Heart left ventricle (tissue), 16 donors: ENCODE results near the gene OPCML. TPM values are rescaled to one million over a fixed set of nuclear protein-coding genes. Genes with fewer than 3 reads are reported as not detected.

ENCODE experiments used
- ATAC-seq, 4 donors: fragments of 200-7000 bp; cut with Tn5 transposase; one replicate each; pipeline ENCODE4 v1.9.1; 2020 to 2022; ENCODE audit warnings: moderate library complexity in 4 of 4, mild to moderate bottlenecking in 3 of 4, moderate number of reproducible peaks in 1 of 4
- DNase-seq, 5 donors: peaks; one replicate each; pipeline ENCODE4 v3.0.0-alpha.2; 2020
- H3K27ac ChIP-seq, 12 donors: fragments of 200-600 bp; sonication (generic) in 4 of 12; one replicate each; pipeline versions ENCODE4 v1.5.0 to v1.8.0; 2016 to 2022; ENCODE audit warnings: mild to moderate bottlenecking in 2 of 12
- H3K27me3 ChIP-seq, 9 donors: fragments of 200-600 bp; sonication (generic) in 2 of 9; one replicate each; pipeline versions ENCODE4 v1.5.1 to v1.8.0; 2016 to 2022; ENCODE audit warnings: mild to moderate bottlenecking in 3 of 9
- H3K36me3 ChIP-seq, 9 donors: fragments of 200-600 bp; sonication (generic) in 2 of 9; one replicate each; pipeline versions ENCODE4 v1.5.0 to v1.8.0; 2018 to 2022; ENCODE audit warnings: mild to moderate bottlenecking in 2 of 9
- H3K4me1 ChIP-seq, 12 donors: fragments of 200-600 bp; sonication (generic) in 4 of 12; one replicate each; pipeline versions ENCODE4 v1.5.0 to v1.8.0; 2016 to 2022; ENCODE audit warnings: mild to moderate bottlenecking in 3 of 12
- H3K4me3 ChIP-seq, 12 donors: fragments of 200-600 bp; sonication (generic) in 4 of 12; one replicate each; pipeline versions ENCODE4 v1.5.0 to v1.8.0; 2017 to 2022; ENCODE audit warnings: mild to moderate bottlenecking in 9 of 12, moderate library complexity in 4 of 12
- H3K9me3 ChIP-seq, 12 donors: fragments of 200-600 bp; sonication (generic) in 4 of 12; one replicate each; pipeline versions ENCODE4 v1.5.0 to v1.8.0; 2016 to 2022; ENCODE audit warnings: mild to moderate bottlenecking in 1 of 12
- POLR2A ChIP-seq, 2 donors: fragments of 450-650 bp; IDR thresholded peaks; one replicate each; pipeline ENCODE4 v1.6.1; 2017; ENCODE audit warnings: antibody characterized with exemption in 2 of 2, mild to moderate bottlenecking in 2 of 2, moderate library complexity in 2 of 2
- WGBS, 4 donors: extraction: QIAGEN DNeasy Blood & Tissue Kit in 2 of 4; methylation state at CpG; one replicate each; pipeline versions ENCODE4 v1.1.5 to v1.1.7; 2013 to 2018; 5-methylcytosine and 5-hydroxymethylcytosine counted together
- intact Hi-C, 10 donors: fragments of 100-400 bp; cut with DNase I; formaldehyde crosslinking; loops; one replicate each; pipeline versions ENCODE4 v1.11.1 to v1.14.2; 2022
- polyA plus RNA-seq, 2 donors: library from polyadenylated mRNA; stranded (reverse); fragments of 200-250 nt; gene quantifications; one replicate each; pipeline ENCODE4 v1.2.3, GENCODE V29; 2013
- total RNA-seq, 9 donors: library from RNA; depleted of rRNA in 2 of 9; stranded (reverse); fragments of >200 nt in 2 of 9; fragmentation: NEBNext Ultra II Directional in 3 of 9; extraction: Animal tissue kit (Norgen Biotek cat#: 25700) in 3 of 9; gene quantifications; one replicate each; pipeline versions ENCODE4 v1.1.0 to v1.2.4, GENCODE V29; 2016 to 2023
- TF ChIP-seq, protein P1 (sequence below), 12 donors: fragments of 200-600 bp; sonication (generic) in 4 of 12; IDR thresholded peaks; one replicate each; pipeline versions ENCODE4 v1.5.0 to v1.8.0; 2018 to 2022; ENCODE audit warnings: antibody characterized with exemption in 12 of 12, mild to moderate bottlenecking in 5 of 12
- donor health status: ischemic (EF 13 %, LVEDD 7.1; RV severe dilation, severe dysfunction).
- donor health status: healthy with polysubstance abuse.
- donor health status: DM: no; HTN: yes; CAD: no.
- donor health status: DM: no; HTN: no; CAD: no.
- donor health status: ischemic (EF 25% LVEDD 6.9; RV normal size, moderate dysfunction).
- donor health status: ischemic (EF 25% LVEDD 5.7; RV mildly dilated, moderate dysfunction).
- donor health status: healthy.
- donor health status: DM: yes; HTN: yes; CAD: no.
- donor health status: ischemic (EF 35%, LVEDD 5.7; RV mildly dilated, moderate dysfunction).
- donor health status: nonischemic (EF 11% LVEDD 7.7; RV severe dilation, severe dysfunction).
- donor health status: DM: yes; HTN: yes; CAD: no.
- donor health status: PGD.
- donor health status: ischemic (EF 29% LVEDD 5.4; RV normal size, mild dysfunction).
- donor health status: nonischemic (EF 23%, LVEDD 6.1; RV moderate dilation, normal function).

Gene OPCML
- total and polyA plus RNA-seq, 11 donors, result 0.04 to 1.3 (median 0.23) TPM; not detected in 3

DNA sequence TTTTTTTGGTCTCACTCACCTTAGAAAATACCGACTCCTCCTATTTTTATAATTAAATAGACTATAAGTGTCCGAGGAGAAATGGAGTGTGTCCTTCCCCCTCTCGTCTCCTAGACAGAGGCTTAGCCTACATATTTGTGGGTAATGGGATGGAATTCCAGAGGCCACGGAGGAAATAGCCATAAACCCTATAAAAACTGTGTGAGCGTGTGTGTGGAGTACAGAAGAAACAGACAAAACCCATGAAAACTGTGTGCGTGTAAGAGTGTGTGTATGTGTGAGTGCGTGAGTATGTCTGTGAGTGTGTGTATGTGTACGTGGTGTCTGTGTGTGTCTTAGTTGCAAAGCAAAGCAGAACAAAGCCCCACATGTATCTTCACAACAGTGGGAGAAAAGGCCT, 883.5 kb downstream of the OPCML start:
- Histone ChIP-seq H3K27ac (no peak overlapping the region), H3K4me1 (no peaks in the 10 kb centered on the region), H3K36me3 (no peaks in the 10 kb centered on the region), H3K27me3 (no peaks in the 10 kb centered on the region), H3K4me3 (no peak overlapping the region), H3K9me3 (no peaks in the 10 kb centered on the region)
- DNase-seq (no peak), ATAC-seq (no peak)
- no peak for TF ChIP-seq POLR2A (IDR thresholded peaks at IDR 0.05)
- TF ChIP-seq, protein P1, sequence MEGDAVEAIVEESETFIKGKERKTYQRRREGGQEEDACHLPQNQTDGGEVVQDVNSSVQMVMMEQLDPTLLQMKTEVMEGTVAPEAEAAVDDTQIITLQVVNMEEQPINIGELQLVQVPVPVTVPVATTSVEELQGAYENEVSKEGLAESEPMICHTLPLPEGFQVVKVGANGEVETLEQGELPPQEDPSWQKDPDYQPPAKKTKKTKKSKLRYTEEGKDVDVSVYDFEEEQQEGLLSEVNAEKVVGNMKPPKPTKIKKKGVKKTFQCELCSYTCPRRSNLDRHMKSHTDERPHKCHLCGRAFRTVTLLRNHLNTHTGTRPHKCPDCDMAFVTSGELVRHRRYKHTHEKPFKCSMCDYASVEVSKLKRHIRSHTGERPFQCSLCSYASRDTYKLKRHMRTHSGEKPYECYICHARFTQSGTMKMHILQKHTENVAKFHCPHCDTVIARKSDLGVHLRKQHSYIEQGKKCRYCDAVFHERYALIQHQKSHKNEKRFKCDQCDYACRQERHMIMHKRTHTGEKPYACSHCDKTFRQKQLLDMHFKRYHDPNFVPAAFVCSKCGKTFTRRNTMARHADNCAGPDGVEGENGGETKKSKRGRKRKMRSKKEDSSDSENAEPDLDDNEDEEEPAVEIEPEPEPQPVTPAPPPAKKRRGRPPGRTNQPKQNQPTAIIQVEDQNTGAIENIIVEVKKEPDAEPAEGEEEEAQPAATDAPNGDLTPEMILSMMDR (IDR thresholded peaks at IDR 0.05), result no peak
- intact Hi-C loops, result no loop called here
- 93 to 96% (median 93%) methylated on average over 8 of the region's 8 CpGs for WGBS, 4 donors

DNA sequence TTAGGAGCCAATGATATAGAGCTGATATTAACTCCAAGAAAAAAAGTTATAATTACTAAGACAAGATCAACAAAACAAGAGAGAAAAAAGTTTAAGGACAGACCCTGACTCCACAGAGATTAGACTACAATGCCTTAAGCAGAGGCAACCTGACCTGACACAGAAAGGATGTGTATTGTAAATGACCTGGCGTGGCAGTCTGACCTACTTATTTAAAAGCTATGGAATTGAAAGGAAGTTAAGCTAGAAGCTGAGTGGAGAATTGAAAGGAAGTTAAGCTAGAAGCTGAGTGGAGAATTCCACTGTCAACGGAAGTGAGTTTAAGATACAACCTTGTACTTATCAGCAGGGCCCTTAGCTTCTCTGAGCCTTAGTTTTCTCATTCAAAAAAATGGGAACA, 885.4 kb downstream of the OPCML start:
- DNase-seq, result no peak
- Histone ChIP-seq H3K9me3 (no peaks in the 10 kb centered on the region), H3K36me3 (no peaks in the 10 kb centered on the region), H3K27ac (no peak overlapping the region), H3K4me3 (no peak overlapping the region), H3K4me1 (no peaks in the 10 kb centered on the region), H3K27me3 (peaks cover 0 to 8% (median 0%) of the 10 kb centered on the region in 9 donors)
- intact Hi-C loops, result no loop called here
- WGBS, 4 donors, result 57 to 65% (median 62%) methylated on average over 2 of the region's 2 CpGs
- ATAC-seq, result no peak
- no peak for TF ChIP-seq POLR2A (IDR thresholded peaks at IDR 0.05)
- TF ChIP-seq, protein P1 (IDR thresholded peaks at IDR 0.05), result no peak

DNA sequence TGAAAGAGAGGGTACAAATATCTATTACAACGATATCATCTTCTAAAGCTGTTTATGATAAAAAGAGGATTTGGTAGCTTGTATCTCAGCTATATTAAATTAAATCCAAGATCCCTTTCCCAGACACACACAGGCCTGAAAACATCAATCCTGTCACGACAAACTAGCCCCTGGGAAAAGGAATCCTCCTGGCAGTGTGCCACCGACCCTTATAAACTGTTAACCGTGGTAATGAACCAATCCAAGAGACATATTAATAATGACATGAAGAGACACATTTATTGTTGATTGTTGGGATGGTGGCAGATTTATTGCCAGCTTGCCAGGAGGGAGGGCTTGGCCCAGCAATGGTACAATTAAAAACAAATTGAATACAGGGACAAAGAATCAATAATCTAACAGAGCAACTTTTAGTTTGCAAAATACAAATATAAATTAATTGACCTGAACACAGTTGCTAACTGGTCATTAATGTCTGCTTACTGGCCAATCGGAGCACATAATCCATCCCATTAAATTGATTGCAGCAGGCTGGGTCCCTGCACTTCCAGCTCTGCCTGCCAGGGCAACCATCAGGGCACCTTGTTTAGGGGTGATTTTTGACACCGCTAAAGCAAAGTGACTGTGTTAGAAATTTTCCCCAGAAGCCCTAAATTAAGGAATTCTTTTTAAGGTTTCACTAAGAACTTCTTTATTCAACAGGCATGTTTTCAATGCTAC, 887.6 kb downstream of the OPCML start:
- H3K9me3 ChIP-seq, result no peaks in the 10 kb centered on the region
- H3K27me3 ChIP-seq, result peaks cover 0 to 8% (median 0%) of the 10 kb centered on the region in 9 donors
- H3K4me1 ChIP-seq, result no peaks in the 10 kb centered on the region
- 67 to 73% (median 70%) methylated on average over 6 of the region's 6 CpGs for WGBS, 4 donors
- no peak overlapping the region for H3K27ac ChIP-seq
- no peak for DNase-seq
- intact Hi-C loops, result no loop called here
- H3K36me3 ChIP-seq, result no peaks in the 10 kb centered on the region
- no peak for ATAC-seq
- TF ChIP-seq, protein P1 (IDR thresholded peaks at IDR 0.05), result no peak
- no peak for TF ChIP-seq POLR2A (IDR thresholded peaks at IDR 0.05)
- H3K4me3 ChIP-seq, result no peak overlapping the region

DNA sequence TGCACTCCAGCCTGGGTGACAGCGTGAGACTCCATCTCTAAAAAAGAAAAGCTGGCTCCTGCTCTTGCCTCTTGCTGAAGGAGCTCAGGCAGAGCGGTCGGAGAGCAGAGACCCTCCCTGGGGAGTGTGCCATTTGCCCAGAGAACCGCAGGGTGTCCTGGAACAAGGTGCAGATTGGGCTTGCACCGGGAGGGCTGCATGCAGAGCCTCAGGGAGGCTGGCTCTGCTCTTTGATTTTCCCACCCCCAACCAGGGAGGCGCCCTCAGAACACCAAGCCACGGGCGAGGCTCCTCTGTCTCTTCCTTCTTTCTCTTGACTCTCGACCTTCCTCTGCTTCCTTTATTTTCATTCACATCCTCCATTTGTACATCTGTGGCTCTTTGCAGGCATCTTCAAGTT, 889.1 kb downstream of the OPCML start:
- Histone ChIP-seq H3K27me3 (peaks cover 0 to 8% (median 0%) of the 10 kb centered on the region in 9 donors), H3K27ac (no peak overlapping the region), H3K36me3 (no peaks in the 10 kb centered on the region), H3K4me3 (no peak overlapping the region), H3K9me3 (no peaks in the 10 kb centered on the region), H3K4me1 (no peaks in the 10 kb centered on the region)
- whole genome bisulfite sequencing, 4 donors, result 57 to 60% (median 58%) methylated on average over 6 to 9 of the region's 9 CpGs
- ATAC-seq, result no peak
- TF ChIP-seq POLR2A (IDR thresholded peaks at IDR 0.05), result no peak
- TF ChIP-seq, protein P1 (IDR thresholded peaks at IDR 0.05), result no peak
- intact Hi-C loops, result no loop called here
- no peak for DNase-seq
